Stomach smooth muscle (tissue), 2 donors: ENCODE data around the gene GGT5.
"Not testable (repeated sequence)": the region's sequence is repeated elsewhere in the genome, so short reads cannot be mapped to it uniquely, and the experiment has no call there.

Experiments used
- H3K27ac ChIP-seq: one replicate; pipeline ENCODE4 v1.7.0; 2013; ENCODE audit warnings: mild to moderate bottlenecking, low read length, inconsistent platforms
- H3K27me3 ChIP-seq, 2 donors: one replicate each; pipeline ENCODE4 v1.7.0; 2013; ENCODE audit warnings: low read length in 2 of 2; ENCODE audit not compliant: insufficient read depth in 2 of 2, control insufficient read depth in 1 of 2
- H3K36me3 ChIP-seq, 2 donors: one replicate each; pipeline ENCODE4 v1.7.0; 2013; ENCODE audit warnings: low read length in 2 of 2; ENCODE audit not compliant: control insufficient read depth in 2 of 2, insufficient read depth in 2 of 2
- H3K4me1 ChIP-seq: one replicate; pipeline ENCODE4 v1.7.0; 2013; ENCODE audit warnings: low read length; ENCODE audit not compliant: control insufficient read depth, insufficient read depth
- H3K4me3 ChIP-seq, 2 donors: one replicate each; pipeline ENCODE4 v1.7.0; 2013; ENCODE audit warnings: low read length in 2 of 2
- H3K9ac ChIP-seq, 2 donors: one replicate each; pipeline ENCODE4 v1.7.0; 2013; ENCODE audit warnings: low read length in 2 of 2, mild to moderate bottlenecking in 1 of 2
- H3K9me3 ChIP-seq, 2 donors: one replicate each; pipeline ENCODE4 v1.7.0; 2013; ENCODE audit warnings: low read length in 2 of 2; ENCODE audit not compliant: control insufficient read depth in 2 of 2
- donor health status: healthy.
- donor health status: Pancreatic carcinoma.

Gene GGT5

GRCh38 chr22:24263479-24263878, 18.6 kb upstream of the GGT5 start:
- not testable (repeated sequence) for H3K4me1 ChIP-seq, H3K27me3 ChIP-seq, H3K4me3 ChIP-seq, H3K36me3 ChIP-seq, H3K9ac ChIP-seq, H3K9me3 ChIP-seq, H3K27ac ChIP-seq

GRCh38 chr22:24262185-24262749, 17.4 kb upstream of the GGT5 start:
- H3K27ac ChIP-seq, H3K27me3 ChIP-seq, H3K4me3 ChIP-seq, H3K9me3 ChIP-seq, H3K4me1 ChIP-seq, H3K36me3 ChIP-seq, H3K9ac ChIP-seq: not testable (repeated sequence)

- H3K9ac ChIP-seq, H3K4me1 ChIP-seq, H3K36me3 ChIP-seq, H3K9me3 ChIP-seq, H3K4me3 ChIP-seq, H3K27me3 ChIP-seq, H3K27ac ChIP-seq: not testable (repeated sequence)
These were observed 14.6 kb upstream of the GGT5 start for GRCh38 chr22:24259459-24259858.

GRCh38 chr22:24256736-24257135, 11.9 kb upstream of the GGT5 start:
- not testable (repeated sequence) for H3K9me3 ChIP-seq, H3K9ac ChIP-seq, H3K36me3 ChIP-seq, H3K27me3 ChIP-seq, H3K4me1 ChIP-seq, H3K27ac ChIP-seq, H3K4me3 ChIP-seq

GRCh38 chr22:24256136-24256535, 11.3 kb upstream of the GGT5 start:
- H3K36me3 ChIP-seq, H3K27ac ChIP-seq, H3K27me3 ChIP-seq, H3K9ac ChIP-seq, H3K4me1 ChIP-seq, H3K9me3 ChIP-seq, H3K4me3 ChIP-seq: not testable (repeated sequence)

- not testable (repeated sequence) for H3K9me3 ChIP-seq, H3K27me3 ChIP-seq, H3K4me3 ChIP-seq, H3K36me3 ChIP-seq, H3K9ac ChIP-seq, H3K27ac ChIP-seq, H3K4me1 ChIP-seq
These were observed 8.2 kb upstream of the GGT5 start for GRCh38 chr22:24253126-24253525.

- not testable (repeated sequence) for H3K36me3 ChIP-seq, H3K27ac ChIP-seq, H3K4me3 ChIP-seq, H3K9ac ChIP-seq, H3K27me3 ChIP-seq, H3K9me3 ChIP-seq
- H3K4me1 ChIP-seq, result peaks cover 11% of the 10 kb centered on the region
These were observed 6.4 kb upstream of the GGT5 start for GRCh38 chr22:24251286-24251685.

- peaks cover 21% of the 10 kb centered on the region for H3K4me1 ChIP-seq
- H3K9me3 ChIP-seq, H3K27me3 ChIP-seq, H3K36me3 ChIP-seq, H3K27ac ChIP-seq, H3K9ac ChIP-seq, H3K4me3 ChIP-seq: not testable (repeated sequence)
These were observed 4.5 kb upstream of the GGT5 start for GRCh38 chr22:24249413-24249812.

GRCh38 chr22:24248611-24249010, 3.7 kb upstream of the GGT5 start:
- not testable (repeated sequence) for H3K36me3 ChIP-seq, H3K27ac ChIP-seq, H3K9ac ChIP-seq, H3K9me3 ChIP-seq, H3K4me3 ChIP-seq, H3K27me3 ChIP-seq
- peaks cover 24% of the 10 kb centered on the region for H3K4me1 ChIP-seq

- H3K4me1 ChIP-seq, result peaks cover 24% of the 10 kb centered on the region
- H3K9ac ChIP-seq, result peak overlapping the region; percentile 5 to 8
- H3K27ac ChIP-seq, result peak overlapping the region; percentile 55
- peak overlapping the region in 1 of 2 donors; percentile 35 for H3K4me3 ChIP-seq
- H3K27me3 ChIP-seq, result no peaks in the 10 kb centered on the region
- H3K9me3 ChIP-seq, result no peaks in the 10 kb centered on the region
- no peaks in the 10 kb centered on the region for H3K36me3 ChIP-seq
These were observed 2.9 kb upstream of the GGT5 start for GRCh38 chr22:24247564-24248344.

GRCh38 chr22:24247011-24247507, 2.2 kb upstream of the GGT5 start:
- Histone ChIP-seq H3K9ac (peak overlapping the region in 1 of 2 donors; percentile 8), H3K4me1 (peaks cover 25% of the 10 kb centered on the region), H3K9me3 (no peaks in the 10 kb centered on the region), H3K4me3 (peak overlapping the region in 1 of 2 donors; percentile 15), H3K27ac (peak overlapping the region; percentile 55), H3K27me3 (no peaks in the 10 kb centered on the region), H3K36me3 (no peaks in the 10 kb centered on the region)
